NCI-H2196 treated with DMSO at 0.1 percent for 48 hours (cell line): Measurements from ENCODE around the gene LPP.

ENCODE experiments used
- DNase-seq: peaks from one replicate; lab custom pipeline; 2025; ENCODE audit not compliant: unreplicated experiment; lab: John Stamatoyannopoulos, UW

Gene LPP

DNA sequence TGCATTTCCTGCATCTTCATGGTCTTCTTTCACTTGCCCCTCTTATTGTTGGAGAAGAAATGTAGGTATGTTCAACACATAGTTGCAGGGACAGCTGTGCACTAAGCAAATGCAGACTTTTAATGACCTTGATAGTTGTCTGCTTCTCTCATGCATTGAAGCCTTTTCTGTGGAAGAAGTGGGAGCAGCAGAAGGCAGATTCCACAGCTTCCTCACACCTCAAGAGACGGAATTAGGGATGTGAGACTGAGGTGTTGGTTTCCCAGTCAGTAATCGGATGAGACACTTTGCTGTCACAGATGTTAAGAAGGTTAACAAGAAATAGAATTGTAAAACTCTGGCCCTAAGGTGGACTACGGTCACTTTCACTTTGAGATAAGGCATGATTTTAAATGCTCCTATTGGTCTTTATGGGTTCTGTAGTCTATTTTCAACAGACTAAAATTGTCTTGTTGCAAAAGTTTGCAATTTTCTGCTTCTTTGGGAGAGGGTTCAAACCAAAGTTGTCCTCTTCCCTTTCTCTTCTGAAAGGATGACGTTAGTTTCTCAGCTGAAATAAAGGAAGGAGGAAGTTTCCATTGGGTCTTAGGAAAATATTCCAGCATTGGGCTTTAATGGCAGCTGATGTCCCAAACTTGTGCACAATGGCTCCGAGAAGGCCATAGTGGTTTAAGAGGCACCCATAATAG, 117.4 kb downstream of the LPP start:
- no peak for DNase-seq

DNA sequence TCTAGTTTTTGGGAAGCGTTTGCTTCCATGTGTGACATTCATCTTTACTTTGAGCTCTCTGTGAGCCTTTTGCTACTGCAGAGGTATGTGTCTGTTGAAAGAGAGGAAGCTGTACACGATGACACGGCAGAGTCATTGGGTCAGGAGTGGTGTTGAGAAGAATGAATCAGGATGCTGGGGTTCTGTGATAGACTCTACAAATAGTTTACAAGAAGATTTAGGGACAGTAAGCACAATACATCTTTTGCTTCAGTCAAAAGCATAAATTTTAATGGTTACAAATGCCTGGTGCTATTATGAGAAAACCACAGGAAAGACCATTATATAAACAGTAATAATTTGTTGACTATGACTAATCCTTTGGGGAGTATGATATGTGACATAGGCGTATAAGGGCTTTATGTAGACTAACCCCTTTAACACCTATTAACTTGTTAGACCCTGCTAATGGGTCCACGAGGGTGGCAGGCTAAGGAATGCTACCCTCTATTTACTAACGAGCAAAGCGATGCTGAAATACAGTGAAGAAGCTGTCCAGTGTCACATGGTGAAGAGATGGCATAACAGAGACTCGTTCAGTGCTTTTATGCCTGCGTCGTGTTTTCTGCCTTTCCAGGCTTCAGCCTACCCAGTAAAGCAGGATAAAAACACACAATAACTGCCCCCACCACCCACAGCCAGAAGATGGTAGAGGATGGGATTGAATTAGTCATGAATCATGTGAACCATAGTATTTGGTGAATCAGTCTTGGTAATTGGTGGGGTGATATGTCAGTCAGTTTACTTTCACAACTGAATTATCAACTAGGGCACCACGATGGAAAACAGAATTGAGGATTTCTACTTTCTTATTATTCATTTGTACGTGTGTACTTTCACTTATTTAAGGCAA, 118.8 kb downstream of the LPP start:
- DNase-seq: no peak

DNA sequence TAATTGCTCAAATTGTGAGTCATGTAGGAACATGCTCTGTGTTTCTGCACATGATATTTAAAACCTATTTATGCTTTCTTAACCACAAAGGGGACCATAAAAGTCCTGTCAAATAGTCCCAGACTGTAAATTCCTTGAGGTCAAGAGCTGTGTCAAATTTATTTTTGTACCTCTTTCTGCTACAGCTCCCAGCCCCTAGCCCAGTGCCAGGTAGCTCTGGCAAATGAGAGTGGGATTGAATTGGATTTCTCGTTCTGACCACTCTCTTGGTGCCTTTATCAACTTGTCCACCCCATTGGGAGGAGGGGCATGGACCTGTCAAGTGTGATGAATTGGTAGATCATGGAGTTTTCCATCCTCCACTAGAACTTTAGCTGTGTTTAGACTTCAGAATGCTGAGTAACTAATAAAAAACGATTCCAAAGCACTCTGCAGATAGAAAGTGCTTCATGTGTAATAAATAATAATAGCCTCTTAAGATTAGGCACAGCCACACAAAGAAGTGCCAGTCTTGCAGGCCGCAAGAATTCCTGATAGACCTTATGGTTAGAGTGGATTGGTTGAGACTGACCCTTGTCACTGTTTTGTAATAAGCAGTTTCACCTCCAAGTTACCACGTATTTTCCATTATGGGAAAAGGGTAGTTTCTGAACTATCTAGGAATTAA, 120.4 kb downstream of the LPP start:
- DNase-seq: no peak

DNA sequence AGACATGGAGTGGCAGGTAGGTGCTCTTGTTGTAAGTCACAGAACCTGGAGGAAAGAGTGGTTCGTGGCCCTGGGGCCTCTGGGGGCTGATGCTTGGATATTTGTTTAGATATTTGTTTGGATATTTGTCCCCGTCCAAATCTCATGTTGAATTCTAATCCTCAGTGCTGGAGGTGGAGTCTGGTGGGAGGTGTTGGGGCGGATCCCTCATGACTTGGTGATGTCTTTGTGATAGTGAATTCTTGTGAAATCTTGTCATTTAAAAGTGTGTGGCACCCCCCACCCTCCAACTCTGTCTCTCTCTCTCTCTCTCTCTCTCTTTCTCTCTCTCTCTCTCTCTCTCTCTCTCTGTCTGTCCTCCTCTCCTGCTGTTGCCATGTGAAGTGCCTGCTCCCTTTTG, 122.4 kb downstream of the LPP start:
- DNase-seq: no peak

DNA sequence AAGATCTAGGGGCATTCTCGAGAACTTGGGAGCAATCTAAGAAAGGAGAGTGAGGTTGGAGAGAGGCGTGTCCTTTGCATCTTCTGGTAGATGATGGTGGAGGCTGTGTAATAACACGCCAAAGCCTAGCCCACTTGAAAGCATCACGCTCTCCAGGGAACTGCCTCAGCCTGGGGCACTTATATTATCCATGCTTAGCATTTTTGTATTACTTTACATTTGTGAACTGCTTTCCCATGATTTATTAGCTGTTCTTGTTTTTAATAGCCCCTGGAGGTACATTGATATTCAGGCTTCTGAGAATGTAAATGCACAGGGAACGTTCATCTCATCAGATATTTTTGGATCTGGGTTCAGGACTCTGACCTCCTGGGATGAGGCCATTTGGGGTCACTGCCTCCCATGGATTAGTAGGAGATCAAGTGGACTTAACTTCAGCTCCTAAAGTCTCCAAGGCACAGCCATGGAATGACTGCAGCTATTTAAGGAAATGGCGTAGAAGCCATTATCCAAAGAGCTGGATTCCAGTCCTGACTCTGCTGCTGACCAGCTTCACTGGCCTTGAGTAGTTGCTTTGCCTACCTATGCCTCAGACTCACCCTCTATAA, 124.9 kb downstream of the LPP start:
- no peak for DNase-seq

DNA sequence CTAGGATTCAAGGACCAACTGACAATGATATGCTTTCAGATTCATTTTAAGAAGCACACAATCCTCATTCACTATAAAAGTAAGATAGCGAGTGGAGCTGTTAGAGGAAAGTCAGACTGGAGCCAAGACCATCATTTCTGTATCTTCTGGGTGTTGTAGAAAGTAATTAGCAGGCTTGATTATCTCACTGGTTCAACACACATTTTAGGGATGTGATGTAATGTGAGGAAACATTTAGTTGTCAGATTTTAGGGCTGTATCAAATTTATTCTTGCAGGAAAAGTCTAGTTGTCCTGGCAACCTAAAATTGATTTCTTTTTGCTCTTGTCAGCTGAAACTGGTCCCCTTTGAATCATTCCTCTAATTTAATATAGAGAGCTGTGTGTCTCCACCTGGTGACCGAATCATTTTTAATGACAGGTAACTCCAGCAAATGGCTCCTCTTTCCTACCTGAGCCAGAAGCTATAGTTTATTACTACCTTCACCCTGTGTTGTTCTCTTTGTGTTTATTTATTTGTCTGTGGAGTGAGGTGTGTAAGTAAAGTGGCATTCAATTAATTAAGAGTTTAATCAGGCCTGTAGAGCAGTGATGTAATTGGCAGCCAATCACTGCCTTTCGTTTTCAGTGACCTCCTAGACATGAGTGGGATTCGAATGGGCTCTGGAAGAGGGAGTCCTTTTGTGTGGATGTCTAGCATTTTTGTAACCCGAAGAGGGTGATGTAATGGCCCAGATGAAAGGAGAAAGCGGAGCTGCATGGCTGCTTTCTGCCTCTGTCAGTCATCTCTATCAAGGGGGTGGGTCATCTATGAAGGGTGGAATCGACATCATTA, 125.8 kb downstream of the LPP start:
- peak; percentile 80 for DNase-seq

DNA sequence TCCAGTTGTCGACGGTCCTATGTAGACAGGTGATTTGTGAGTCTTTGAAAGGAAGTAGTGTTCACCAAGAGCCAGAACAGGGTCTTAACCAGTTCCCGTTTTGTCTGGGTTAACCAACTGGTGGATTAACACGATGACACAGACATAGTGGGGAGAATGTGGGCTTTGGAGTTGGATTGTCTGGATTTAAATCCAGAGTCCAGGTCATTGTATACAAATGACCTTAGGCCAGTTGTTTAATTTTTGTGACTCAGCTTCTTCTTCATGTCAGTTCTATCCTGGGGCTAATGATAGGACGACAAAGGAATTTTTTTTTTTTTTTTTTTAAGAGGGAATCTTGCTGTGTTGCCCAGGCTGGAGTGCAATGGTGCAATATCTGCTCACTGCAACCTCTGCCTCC, 126.7 kb downstream of the LPP start:
- DNase-seq: no peak

DNA sequence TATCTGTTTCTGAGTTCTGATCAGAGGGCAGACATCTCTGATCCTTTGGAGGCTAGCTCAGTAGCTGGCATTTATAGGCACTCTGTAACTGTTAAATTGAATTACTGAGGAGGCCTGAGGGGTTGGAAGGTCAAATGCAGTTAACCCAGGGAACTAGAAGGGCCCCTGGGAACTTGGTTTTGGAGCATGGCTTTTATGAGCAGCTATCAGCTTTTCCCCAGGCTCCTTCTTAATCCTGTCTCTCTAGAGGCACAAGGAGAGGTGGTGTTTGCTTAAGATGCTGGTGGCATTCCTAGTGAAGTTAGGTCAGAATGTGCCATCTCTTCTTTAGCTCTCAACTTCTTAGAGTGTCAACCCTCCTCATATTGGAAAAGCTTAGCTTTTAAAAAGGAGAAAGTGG, 128.9 kb downstream of the LPP start:
- no peak for DNase-seq

DNA sequence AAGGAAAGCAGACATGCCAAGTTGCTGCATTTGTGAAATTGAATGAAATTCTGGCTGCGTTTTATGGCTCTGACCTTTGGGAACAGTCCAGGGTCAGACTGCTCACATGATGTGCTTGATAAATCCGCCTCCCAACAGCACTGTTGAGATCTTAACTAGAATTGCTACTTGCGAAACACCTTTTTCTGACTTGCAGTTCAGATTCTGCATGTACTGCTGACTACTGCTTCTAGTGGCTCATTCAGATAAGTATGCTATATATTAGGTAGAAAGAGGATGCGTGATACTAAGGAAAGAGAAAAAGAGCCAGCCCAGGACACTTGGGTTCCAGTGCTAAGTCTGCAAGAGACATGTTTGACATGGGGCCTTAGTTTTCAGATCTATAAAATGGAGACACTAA, 129.4 kb downstream of the LPP start:
- no peak for DNase-seq

DNA sequence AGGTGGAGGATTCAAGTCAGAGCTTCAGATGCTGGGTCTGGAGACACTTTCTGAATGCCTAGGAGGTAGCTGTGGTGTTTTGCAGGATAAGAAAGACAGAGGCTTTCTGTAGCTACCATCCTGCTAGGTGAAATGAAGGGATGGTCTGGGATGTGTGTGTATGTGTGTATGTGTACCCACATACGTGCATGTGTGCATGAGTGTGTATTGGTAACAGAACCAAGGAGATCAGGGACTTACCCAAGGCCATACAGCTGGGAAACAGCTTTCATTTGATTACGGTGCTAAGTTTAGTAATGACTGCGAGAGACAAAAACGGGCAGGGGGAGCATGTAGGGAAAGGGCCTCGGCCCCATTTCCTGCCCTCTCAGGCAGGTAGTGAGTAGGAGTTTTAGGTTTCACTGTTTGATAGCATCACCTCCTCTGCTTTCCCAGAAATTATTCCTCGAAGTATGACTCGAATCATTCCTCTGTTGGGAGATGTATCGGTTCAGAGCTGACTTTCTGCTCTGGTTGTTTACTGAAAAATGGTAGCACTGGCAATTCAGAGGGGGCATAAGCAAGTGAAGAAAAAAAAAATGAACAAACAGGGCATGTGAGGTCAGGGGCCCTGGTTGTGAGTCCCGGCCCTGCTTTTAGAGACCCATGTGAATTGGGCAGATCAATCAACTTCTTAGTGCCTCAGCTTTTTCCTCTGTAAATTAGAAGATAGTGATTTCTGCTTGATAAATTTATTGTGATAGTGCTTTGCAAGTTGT, 130.7 kb downstream of the LPP start:
- no peak for DNase-seq

DNA sequence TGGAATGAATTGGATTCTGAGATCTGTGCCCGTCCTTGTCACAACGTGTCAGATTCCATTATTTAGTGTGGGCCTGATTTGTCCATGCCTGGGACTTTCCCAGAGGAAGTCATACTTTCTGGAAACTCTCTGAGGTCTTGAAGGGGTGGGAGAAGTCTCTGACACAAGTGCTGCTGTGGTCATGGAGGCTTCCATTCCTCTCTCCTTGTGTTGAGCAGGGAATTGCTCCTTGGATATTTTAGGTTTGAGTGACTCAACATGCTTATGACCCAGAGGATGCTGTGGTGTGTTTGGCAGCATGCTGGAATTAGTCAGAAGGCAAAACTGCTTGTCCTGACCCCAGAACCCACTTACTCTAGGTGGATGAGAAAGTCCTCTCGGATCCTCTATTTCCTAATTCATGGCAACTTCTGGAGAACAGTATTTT, 132.1 kb downstream of the LPP start:
- DNase-seq: no peak

DNA sequence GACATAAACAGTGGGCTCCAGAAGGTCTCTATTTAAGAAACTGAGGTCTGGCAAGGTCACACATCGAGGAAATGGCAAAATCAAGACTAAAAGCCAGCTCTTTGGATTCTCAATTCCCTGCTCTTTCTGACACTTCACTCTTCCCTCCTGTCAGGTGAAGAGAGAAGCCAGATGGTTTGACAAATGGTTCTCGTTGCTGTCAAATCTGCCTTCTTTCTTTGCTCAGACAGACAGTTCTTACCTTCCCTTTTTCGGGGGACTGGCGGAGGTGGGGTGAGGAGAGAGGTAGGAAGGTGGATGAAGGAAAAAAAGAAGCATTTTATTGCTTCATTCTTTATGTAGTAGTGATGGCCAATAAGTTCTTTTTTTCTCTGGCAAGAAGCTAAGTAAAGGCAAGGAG, 133.4 kb downstream of the LPP start:
- DNase-seq: no peak

DNA sequence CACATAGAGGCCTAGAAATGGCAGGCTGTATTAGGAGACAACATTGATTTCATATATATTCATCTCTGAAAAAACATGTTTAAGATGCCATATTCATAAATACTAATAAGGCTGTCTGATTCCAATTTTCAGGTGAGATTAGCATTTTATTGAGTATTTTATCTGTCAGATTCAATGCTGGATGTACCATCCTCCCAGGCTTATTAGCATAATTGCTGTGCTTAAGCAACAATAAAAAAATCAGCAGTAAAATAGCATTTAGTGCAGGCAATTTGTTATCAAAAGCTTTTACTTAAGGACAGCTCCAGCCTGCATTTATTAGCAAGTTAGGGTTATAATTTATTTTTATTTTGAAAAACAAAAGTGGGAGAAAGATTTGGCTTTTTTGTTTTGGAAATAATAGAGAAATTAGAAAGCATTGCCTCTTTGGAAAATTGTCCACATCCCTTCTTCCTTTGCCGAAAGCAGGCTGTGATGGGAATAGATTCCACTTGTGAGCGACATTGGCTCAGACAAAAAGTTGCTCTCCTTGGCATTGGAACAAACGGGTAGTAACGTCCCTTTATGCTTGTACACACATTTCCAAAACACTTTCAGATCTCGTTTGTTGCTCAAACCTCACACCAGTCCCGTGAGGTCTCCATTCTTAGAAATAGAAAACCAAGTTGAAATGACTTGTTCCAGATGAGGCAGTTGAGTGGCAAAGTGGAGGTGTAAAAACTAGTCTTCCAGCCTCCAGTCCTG, 134.0 kb downstream of the LPP start:
- no peak for DNase-seq

DNA sequence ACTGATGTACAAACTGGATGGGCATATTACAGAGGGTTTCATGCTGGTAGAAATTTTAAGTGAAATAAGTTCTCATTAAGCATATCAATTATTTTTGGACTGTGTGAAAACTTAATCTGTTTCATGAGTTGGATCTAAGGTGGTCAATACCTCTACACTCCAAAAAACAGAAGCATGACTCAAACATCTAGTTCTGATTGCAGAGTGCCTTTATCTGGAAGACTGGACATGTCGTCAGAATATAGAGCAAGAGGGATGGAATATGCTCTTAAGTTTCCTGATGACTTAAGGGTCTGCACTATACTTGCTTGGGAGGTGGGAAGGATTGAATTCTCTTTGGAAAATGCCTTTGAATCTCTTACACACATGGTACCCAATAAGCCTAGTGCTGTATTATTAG, 138.3 kb downstream of the LPP start:
- DNase-seq: no peak

DNA sequence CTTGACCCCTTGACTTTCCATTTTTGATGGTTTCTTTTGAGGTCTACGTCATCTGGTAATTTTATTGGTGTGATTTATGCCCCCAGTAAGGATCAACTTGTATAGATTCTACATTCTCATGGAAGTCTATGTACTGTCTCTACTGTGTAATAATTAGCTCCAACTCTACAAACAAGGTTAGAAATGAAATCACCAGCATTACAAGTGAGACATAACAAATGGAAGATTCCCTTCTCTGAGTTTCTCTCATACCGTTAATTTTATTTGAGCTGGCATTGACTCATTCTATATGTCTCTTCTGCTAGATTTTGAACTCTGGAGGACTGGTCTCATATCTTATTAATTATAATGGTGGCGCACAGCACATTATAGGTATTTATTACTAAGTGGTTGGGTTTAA, 138.9 kb downstream of the LPP start:
- no peak for DNase-seq

DNA sequence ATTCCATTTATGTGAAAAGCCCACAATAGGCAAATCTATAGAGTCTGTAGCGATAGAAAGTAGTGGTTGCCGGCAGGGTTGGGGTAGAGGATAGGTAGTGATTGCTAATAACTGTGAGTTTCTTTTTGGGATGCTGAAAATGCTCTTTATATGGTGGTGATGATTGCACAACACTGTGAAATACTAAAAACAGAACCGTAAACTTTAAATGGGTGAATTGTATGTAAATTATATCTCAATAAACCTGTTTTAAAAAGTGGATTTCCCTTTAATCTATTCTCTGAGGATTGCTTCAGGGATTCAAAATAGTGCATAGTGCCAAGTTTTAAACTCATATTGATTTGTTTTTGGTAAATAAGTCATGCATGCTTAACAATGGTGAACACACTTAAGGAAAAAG, 140.2 kb downstream of the LPP start:
- no peak for DNase-seq

DNA sequence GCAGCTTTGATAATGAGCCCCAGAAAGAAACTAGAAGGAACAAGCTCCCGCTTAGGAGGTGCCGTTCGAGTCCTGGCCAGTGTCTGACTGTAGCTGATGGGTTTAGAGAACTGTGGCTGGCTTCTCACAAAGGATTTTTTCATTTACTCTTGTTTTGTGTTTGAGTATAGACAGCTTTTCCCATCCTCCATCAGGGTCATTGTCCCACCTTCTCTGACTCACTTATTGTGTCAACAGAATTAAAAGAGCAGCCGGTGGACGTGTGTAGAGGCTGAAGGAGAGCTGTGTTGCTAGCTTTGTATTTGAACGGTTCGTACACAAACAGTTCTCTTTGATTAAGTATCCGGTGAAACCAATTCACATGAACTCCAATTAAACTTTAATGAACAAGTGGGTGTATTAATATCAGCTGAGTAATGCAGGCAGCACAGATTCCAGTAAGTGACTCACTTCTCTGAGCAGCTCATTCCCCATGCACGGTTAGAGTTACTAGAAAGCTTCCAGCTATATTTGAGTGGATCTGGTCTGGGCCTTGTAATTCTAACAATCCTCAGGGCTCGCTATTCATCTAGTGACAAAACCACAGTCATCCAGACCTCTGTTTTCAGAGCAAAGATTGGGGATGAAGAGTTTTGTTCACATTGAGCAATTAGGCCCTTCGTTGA, 141.0 kb downstream of the LPP start:
- peak; percentile 99 for DNase-seq

DNA sequence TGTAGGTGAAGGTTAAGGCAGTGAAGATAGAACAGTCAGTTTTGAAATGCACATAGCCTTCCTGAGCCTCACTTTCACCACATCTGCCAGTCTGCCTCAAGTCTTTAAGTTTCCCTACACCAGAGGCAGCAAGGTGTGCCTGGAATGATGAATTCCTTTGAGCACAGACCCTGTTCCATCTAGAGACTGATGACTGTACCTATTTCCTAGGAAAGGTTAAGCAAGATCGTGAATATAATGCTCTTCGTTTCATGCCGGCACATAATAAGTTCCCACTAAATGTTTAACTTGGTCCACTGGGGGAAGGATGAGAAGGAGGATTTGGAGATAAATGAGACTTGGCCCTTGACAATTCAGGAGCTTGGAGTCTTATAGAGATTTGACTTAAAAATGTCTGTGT, 141.9 kb downstream of the LPP start:
- no peak for DNase-seq
